SK-N-SH (cell line): ENCODE measurements around the gene FRMD6. TPM values are rescaled to one million over a fixed set of nuclear protein-coding genes. Genes with fewer than 3 reads are reported as not detected.

Experiments used
- CTCF ChIA-PET: fragments of 300-600, 350-600 bp; formaldehyde crosslinking; extraction: SDS; loops from one replicate; lab custom pipeline; 2021; lab: Yijun Ruan, JAX
- POLR2A ChIA-PET: fragments of 350-600 bp; sonication (Branson Sonifier 250); formaldehyde crosslinking; extraction: SDS; loops from one replicate; lab custom pipeline; 2020; ENCODE audit warnings: antibody characterized with exemption, inconsistent platforms; lab: Yijun Ruan, JAX
- DNase-seq: peaks from one replicate; pipeline ENCODE4 v3.0.0; 2012
- H2AFZ ChIP-seq: fragments of 200-600 bp; sonication (generic); 2 replicates; pipeline ENCODE4 v1.8.1; 2016; ENCODE audit warnings: antibody characterized with exemption, mild to moderate bottlenecking, low read depth
- H3F3A ChIP-seq: fragments of 200-600 bp; sonication (generic); replicated peaks from 2 replicates; pipeline ENCODE3; 2016; ENCODE audit warnings: antibody characterized with exemption, mild to moderate bottlenecking; ENCODE audit not compliant: insufficient read depth
- H3K27ac ChIP-seq, 2 experiments: fragments of 200-500 bp in 1 of 2; fragments of 200-600 bp in 1 of 2; sonication (Bioruptor generic) in 1 of 2; sonication (generic), shearing (Covaris generic) in 1 of 2; 2 replicates each; pipeline versions ENCODE4 v1.5.1 to v1.6.1; 2014 to 2016; ENCODE audit warnings: low read depth in 2 of 2, inconsistent platforms in 1 of 2, low read length in 1 of 2, mild to moderate bottlenecking in 1 of 2, mixed read lengths in 1 of 2
- H3K27me3 ChIP-seq: fragments of 200-600 bp; sonication (generic), shearing (Covaris generic); 2 replicates; pipeline ENCODE4 v1.6.1; 2016; ENCODE audit warnings: mixed run types; ENCODE audit not compliant: insufficient read depth
- H3K36me3 ChIP-seq, 2 experiments: fragments of 200-500 bp in 1 of 2; fragments of 200-600 bp in 1 of 2; sonication (Bioruptor generic) in 1 of 2; sonication (generic) in 1 of 2; replicated peaks in 1 of 2; 2 replicates each; pipeline versions ENCODE3 to v1.5.1; 2014 to 2016; ENCODE audit warnings: low read length in 1 of 2, mild to moderate bottlenecking in 1 of 2; ENCODE audit not compliant: insufficient read depth in 2 of 2, control insufficient read depth in 1 of 2
- H3K4me1 ChIP-seq, 2 experiments: fragments of 200-500 bp in 1 of 2; fragments of 200-600 bp in 1 of 2; sonication (Bioruptor generic) in 1 of 2; sonication (generic), shearing (Covaris generic) in 1 of 2; 2 replicates each; pipeline versions ENCODE4 v1.5.1 to v1.6.1; 2014 to 2016; ENCODE audit warnings: low read depth in 1 of 2, low read length in 1 of 2, mixed run types in 1 of 2; ENCODE audit not compliant: insufficient read depth in 2 of 2, control insufficient read depth in 1 of 2
- H3K4me2 ChIP-seq: fragments of 200-600 bp; sonication (generic), shearing (Covaris generic); 2 replicates; pipeline ENCODE4 v1.6.1; 2017; ENCODE audit warnings: mixed run types
- H3K4me3 ChIP-seq, 2 experiments: fragments of 200-500 bp in 1 of 2; fragments of 200-600 bp in 1 of 2; sonication (Bioruptor generic) in 1 of 2; sonication (generic), shearing (Covaris generic) in 1 of 2; 2 replicates each; pipeline versions ENCODE4 v1.5.1 to v1.8.1; 2014 to 2016; ENCODE audit warnings: low read depth in 2 of 2, inconsistent platforms in 1 of 2, low read length in 1 of 2, mild to moderate bottlenecking in 1 of 2, mixed read lengths in 1 of 2, moderate library complexity in 1 of 2
- H3K79me2 ChIP-seq: fragments of 200-600 bp; sonication (generic); 2 replicates; pipeline ENCODE4 v1.8.1; 2017; ENCODE audit warnings: mild to moderate bottlenecking; ENCODE audit not compliant: insufficient read depth
- H3K9ac ChIP-seq: fragments of 200-600 bp; sonication (generic); 2 replicates; pipeline ENCODE4 v1.6.1; 2017; ENCODE audit warnings: mixed run types
- H3K9me2 ChIP-seq: fragments of 200-600 bp; sonication (generic); 2 replicates; pipeline ENCODE4 v1.6.1; 2017; ENCODE audit warnings: mixed run types
- H3K9me3 ChIP-seq: fragments of 200-600 bp; sonication (generic); 2 replicates; pipeline ENCODE4 v1.6.1; 2017; ENCODE audit warnings: mixed run types, mild to moderate bottlenecking, moderate library complexity
- H4K20me1 ChIP-seq: fragments of 200-600 bp; sonication (generic); 2 replicates; pipeline ENCODE4 v1.6.1; 2017; ENCODE audit warnings: mild to moderate bottlenecking, mixed run types; ENCODE audit not compliant: insufficient read depth
- CHD2 ChIP-seq: fragments of 150-350 bp; IDR thresholded peaks from 2 replicates; pipeline ENCODE4 v1.6.1; 2018; ENCODE audit warnings: low read length; ENCODE audit not compliant: partially characterized antibody
- ELF1 ChIP-seq: IDR thresholded peaks from 2 replicates; pipeline ENCODE4 v1.4.0; 2012
- EP300 ChIP-seq, 2 experiments: IDR thresholded peaks; 2 replicates each; pipeline versions ENCODE4 v1.4.0 to v1.6.1; 2012; ENCODE audit warnings: borderline replicate concordance in 1 of 2, low read depth in 1 of 2, low read length in 1 of 2
- EZH2phosphoT487 ChIP-seq: fragments of 200-600 bp; sonication (generic); IDR thresholded peaks from 2 replicates; pipeline ENCODE4 v1.6.1; 2017; ENCODE audit warnings: low read depth, mixed run types, mild to moderate bottlenecking, antibody characterized with exemption, moderate library complexity, borderline replicate concordance
- FOSL2 ChIP-seq: IDR thresholded peaks from 2 replicates; pipeline ENCODE4 v1.4.0; 2012; ENCODE audit warnings: low read depth, mild to moderate bottlenecking, moderate library complexity, borderline replicate concordance
- FOXJ3 ChIP-seq: sonication (generic); formaldehyde crosslinking; IDR thresholded peaks from 2 replicates; pipeline ENCODE4 v1.5.1; 2020; ENCODE audit warnings: mild to moderate bottlenecking, missing genetic modification reagents
- FOXM1 ChIP-seq: IDR thresholded peaks from 2 replicates; pipeline ENCODE4 v1.4.0; 2012; ENCODE audit warnings: low read depth, mild to moderate bottlenecking
- GABPA ChIP-seq: IDR thresholded peaks from 2 replicates; pipeline ENCODE4 v1.4.0; 2012; ENCODE audit warnings: low read depth, mild to moderate bottlenecking
- MXI1 ChIP-seq: IDR thresholded peaks from 2 replicates; pipeline ENCODE4 v1.6.1; 2012; ENCODE audit warnings: mild to moderate bottlenecking, low read depth, low read length, improper control_type of control experiment
- NRF1 ChIP-seq: IDR thresholded peaks from 2 replicates; pipeline ENCODE4 v1.6.1; 2012; ENCODE audit warnings: low read depth, mild to moderate bottlenecking, low read length
- RXRA ChIP-seq: IDR thresholded peaks from 2 replicates; pipeline ENCODE4 v1.4.0; 2012; ENCODE audit warnings: low read depth, mild to moderate bottlenecking, borderline replicate concordance
- TCF12 ChIP-seq: IDR thresholded peaks from 2 replicates; pipeline ENCODE4 v1.4.0; 2012
- TEAD4 ChIP-seq: IDR thresholded peaks from 2 replicates; pipeline ENCODE4 v1.4.0; 2012; ENCODE audit warnings: mild to moderate bottlenecking, borderline replicate concordance; ENCODE audit not compliant: insufficient read depth
- WGBS: methylation state at CpG from one replicate; pipeline ENCODE4 v1.1.6; 2017; ENCODE audit warnings: low lambda C conversion rate; 5-methylcytosine and 5-hydroxymethylcytosine counted together
- polyA plus RNA-seq, 3 experiments: library from polyadenylated mRNA; depleted of rRNA; stranded (reverse); fragments of >200 nt; gene quantifications; 2 replicates each; pipeline ENCODE4 v1.2.3, GENCODE V29; 2012
- TF ChIP-seq, protein P1 (sequence below): IDR thresholded peaks from 2 replicates; pipeline ENCODE4 v1.4.0; 2012; ENCODE audit warnings: low read depth, borderline replicate concordance
- TF ChIP-seq, protein P2 (sequence below): fragments of 150-350 bp; IDR thresholded peaks from 2 replicates; pipeline ENCODE4 v1.6.1; 2017; ENCODE audit warnings: antibody characterized with exemption, low read length, low read depth, borderline replicate concordance
- TF ChIP-seq, protein P3 (sequence below): IDR thresholded peaks from 2 replicates; pipeline ENCODE4 v1.4.0; 2012; ENCODE audit warnings: low read depth, borderline replicate concordance
- TF ChIP-seq, protein P4 (sequence below): IDR thresholded peaks from 2 replicates; pipeline ENCODE4 v1.4.0; 2012; ENCODE audit warnings: low read depth
- TF ChIP-seq, protein P5 (sequence below): IDR thresholded peaks from 2 replicates; pipeline ENCODE4 v1.6.1; 2012; ENCODE audit warnings: mild to moderate bottlenecking, low read depth, low read length, moderate library complexity

FRMD6 gene
- polyA plus RNA-seq, 1 of the 3 experiments (the other 2 are of a cell fraction) = 147 TPM

- TF ChIP-seq, protein P1, sequence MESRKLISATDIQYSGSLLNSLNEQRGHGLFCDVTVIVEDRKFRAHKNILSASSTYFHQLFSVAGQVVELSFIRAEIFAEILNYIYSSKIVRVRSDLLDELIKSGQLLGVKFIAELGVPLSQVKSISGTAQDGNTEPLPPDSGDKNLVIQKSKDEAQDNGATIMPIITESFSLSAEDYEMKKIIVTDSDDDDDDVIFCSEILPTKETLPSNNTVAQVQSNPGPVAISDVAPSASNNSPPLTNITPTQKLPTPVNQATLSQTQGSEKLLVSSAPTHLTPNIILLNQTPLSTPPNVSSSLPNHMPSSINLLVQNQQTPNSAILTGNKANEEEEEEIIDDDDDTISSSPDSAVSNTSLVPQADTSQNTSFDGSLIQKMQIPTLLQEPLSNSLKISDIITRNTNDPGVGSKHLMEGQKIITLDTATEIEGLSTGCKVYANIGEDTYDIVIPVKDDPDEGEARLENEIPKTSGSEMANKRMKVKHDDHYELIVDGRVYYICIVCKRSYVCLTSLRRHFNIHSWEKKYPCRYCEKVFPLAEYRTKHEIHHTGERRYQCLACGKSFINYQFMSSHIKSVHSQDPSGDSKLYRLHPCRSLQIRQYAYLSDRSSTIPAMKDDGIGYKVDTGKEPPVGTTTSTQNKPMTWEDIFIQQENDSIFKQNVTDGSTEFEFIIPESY = no peak
- TF ChIP-seq MXI1 (no peak), FOXM1 (no peak), EP300 (IDR thresholded peaks at IDR 0.05; ENCODE audit: borderline replicate concordance in 1 of 2, low read depth in 1 of 2, low read length in 1 of 2) (no peak)
These were observed 42.3 kb upstream of the FRMD6 start (continued) for GRCh38 chr14:51609251-51609954.

DNA sequence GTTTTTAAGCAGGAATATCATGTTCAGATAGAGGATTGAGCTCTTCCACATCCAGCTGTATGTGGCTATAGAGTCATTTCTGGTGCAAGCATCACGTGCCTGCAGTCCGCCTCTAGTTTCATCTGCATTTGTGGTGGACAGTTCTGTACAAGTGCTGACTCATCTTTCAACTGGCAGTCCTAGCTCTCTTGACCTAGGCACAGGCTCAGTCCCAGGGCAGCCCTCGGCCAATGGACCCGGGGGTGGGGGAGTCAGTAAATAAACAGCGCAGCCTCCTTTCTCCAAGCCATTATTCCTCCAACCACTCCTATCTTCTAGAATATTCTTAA is 41.8 kb upstream of the FRMD6 start:
- ChIA-PET CTCF (no interaction called here), POLR2A (no interaction called here)
- H3K27me3 ChIP-seq = no peaks in the 10 kb centered on the region
- H3K9me3 ChIP-seq = no peaks in the 10 kb centered on the region
- no peaks in the 10 kb centered on the region for H4K20me1 ChIP-seq
- peaks cover 20% of the 10 kb centered on the region for H3F3A ChIP-seq
- TF ChIP-seq, protein P2, sequence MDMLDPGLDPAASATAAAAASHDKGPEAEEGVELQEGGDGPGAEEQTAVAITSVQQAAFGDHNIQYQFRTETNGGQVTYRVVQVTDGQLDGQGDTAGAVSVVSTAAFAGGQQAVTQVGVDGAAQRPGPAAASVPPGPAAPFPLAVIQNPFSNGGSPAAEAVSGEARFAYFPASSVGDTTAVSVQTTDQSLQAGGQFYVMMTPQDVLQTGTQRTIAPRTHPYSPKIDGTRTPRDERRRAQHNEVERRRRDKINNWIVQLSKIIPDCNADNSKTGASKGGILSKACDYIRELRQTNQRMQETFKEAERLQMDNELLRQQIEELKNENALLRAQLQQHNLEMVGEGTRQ = no peak
- TF ChIP-seq ELF1 (no peak), TCF12 (0 out of 2 replicates have a peak, but pooled peaks have one; percentile 11), RXRA (no peak), FOSL2 (peak; percentile 39; the same call in 1 of the 2 replicates), EZH2phosphoT487 (no peak), TEAD4 (no peak), NRF1 (no peak), CHD2 (no peak), FOXJ3 (no peak), GABPA (no peak)
- TF ChIP-seq, protein P3, sequence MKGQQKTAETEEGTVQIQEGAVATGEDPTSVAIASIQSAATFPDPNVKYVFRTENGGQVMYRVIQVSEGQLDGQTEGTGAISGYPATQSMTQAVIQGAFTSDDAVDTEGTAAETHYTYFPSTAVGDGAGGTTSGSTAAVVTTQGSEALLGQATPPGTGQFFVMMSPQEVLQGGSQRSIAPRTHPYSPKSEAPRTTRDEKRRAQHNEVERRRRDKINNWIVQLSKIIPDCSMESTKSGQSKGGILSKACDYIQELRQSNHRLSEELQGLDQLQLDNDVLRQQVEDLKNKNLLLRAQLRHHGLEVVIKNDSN = peak; percentile 70; the same call in 1 of the 2 replicates
- TF ChIP-seq, protein P4, sequence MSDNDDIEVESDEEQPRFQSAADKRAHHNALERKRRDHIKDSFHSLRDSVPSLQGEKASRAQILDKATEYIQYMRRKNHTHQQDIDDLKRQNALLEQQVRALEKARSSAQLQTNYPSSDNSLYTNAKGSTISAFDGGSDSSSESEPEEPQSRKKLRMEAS = no peak
- TF ChIP-seq, protein P5, sequence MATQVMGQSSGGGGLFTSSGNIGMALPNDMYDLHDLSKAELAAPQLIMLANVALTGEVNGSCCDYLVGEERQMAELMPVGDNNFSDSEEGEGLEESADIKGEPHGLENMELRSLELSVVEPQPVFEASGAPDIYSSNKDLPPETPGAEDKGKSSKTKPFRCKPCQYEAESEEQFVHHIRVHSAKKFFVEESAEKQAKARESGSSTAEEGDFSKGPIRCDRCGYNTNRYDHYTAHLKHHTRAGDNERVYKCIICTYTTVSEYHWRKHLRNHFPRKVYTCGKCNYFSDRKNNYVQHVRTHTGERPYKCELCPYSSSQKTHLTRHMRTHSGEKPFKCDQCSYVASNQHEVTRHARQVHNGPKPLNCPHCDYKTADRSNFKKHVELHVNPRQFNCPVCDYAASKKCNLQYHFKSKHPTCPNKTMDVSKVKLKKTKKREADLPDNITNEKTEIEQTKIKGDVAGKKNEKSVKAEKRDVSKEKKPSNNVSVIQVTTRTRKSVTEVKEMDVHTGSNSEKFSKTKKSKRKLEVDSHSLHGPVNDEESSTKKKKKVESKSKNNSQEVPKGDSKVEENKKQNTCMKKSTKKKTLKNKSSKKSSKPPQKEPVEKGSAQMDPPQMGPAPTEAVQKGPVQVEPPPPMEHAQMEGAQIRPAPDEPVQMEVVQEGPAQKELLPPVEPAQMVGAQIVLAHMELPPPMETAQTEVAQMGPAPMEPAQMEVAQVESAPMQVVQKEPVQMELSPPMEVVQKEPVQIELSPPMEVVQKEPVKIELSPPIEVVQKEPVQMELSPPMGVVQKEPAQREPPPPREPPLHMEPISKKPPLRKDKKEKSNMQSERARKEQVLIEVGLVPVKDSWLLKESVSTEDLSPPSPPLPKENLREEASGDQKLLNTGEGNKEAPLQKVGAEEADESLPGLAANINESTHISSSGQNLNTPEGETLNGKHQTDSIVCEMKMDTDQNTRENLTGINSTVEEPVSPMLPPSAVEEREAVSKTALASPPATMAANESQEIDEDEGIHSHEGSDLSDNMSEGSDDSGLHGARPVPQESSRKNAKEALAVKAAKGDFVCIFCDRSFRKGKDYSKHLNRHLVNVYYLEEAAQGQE = 0 out of 2 replicates have a peak, but pooled peaks have one; percentile 30
- no peaks in the 10 kb centered on the region for H3K9me2 ChIP-seq
- H3K4me1 ChIP-seq = peaks cover 7 to 23% of the 10 kb centered on the region in 2 experiments
- peak overlapping the region; percentile 40 for H3K4me2 ChIP-seq
- H2AFZ ChIP-seq = no peak overlapping the region
- no peaks in the 10 kb centered on the region for H3K36me3 ChIP-seq
- H3K79me2 ChIP-seq = peaks cover 9% of the 10 kb centered on the region; the same call in 1 of the 2 replicates
- DNase-seq = no peak
- no peak overlapping the region for H3K9ac ChIP-seq
- H3K27ac ChIP-seq = peak overlapping the region; percentile 54 to 69; a peak in 3 of 4 replicates
- no peak overlapping the region for H3K4me3 ChIP-seq
- 81% methylated on average over 5 of the region's 5 CpGs for WGBS
